K562 (cell line): ENCODE results near the gene ABHD1. TPM values are rescaled to one million over a fixed set of nuclear protein-coding genes. Genes with fewer than 3 reads are reported as not detected.

Source experiments
- ATAC-seq: fragments of 200-7000 bp; cut with Tn5 transposase; 3 replicates; pipeline ENCODE4 v1.9.1; 2020; ENCODE audit warnings: moderate library complexity
- BruUV-seq: library from RNA; stranded (reverse); fragments of 400-500 nt; replicated peaks from 2 replicates; lab custom pipeline; 2021; lab: Mats Ljungman, UMichigan
- CTCF ChIA-PET: fragments of 300-600 bp; formaldehyde crosslinking; extraction: SDS; loops from one replicate; lab custom pipeline; 2021; ENCODE audit warnings: low intra/inter-chr PET ratio; lab: Yijun Ruan, JAX
- POLR2A ChIA-PET: fragments of 300-600, 350-650 bp; sonication (Branson Sonifier 250); formaldehyde crosslinking; extraction: SDS; loops from one replicate; lab custom pipeline; 2021; ENCODE audit warnings: antibody characterized with exemption, inconsistent platforms; lab: Yijun Ruan, JAX
- DNase-seq, 4 experiments: peaks; one replicate each; pipeline versions ENCODE4 v3.0.0 to v3.0.0-alpha.2; 2011 to 2018; ENCODE audit warnings: low spot score in 3 of 4, mixed read lengths in 3 of 4; ENCODE audit errors: extremely low read depth in 1 of 4
- FAIRE-seq: peaks from 2 replicates; lab custom pipeline; 2011; peaks lifted over from hg19 to GRCh38; lab: Jason Lieb, UNC
- H2AFZ ChIP-seq: 2 replicates; pipeline ENCODE4 v1.6.0; 2011; ENCODE audit warnings: low read depth, low read length, control low read depth, inconsistent platforms
- H3K27ac ChIP-seq: fragments of 200-600 bp; 3 replicates; pipeline ENCODE4 v1.8.0; 2011; ENCODE audit warnings: low read depth, mild to moderate bottlenecking, control low read depth, inconsistent platforms, low read length, moderate library complexity, mixed read lengths; ENCODE audit errors: extremely low read depth
- H3K27me3 ChIP-seq, 2 experiments: fragments of 300-600 bp in 1 of 2; 2 replicates in 1 of 2; 3 replicates in 1 of 2; pipeline versions ENCODE4 v1.6.0 to v1.8.0; 2011; ENCODE audit warnings: inconsistent platforms in 2 of 2, low read length in 2 of 2, mild to moderate bottlenecking in 1 of 2, mixed read lengths in 1 of 2, moderate library complexity in 1 of 2; ENCODE audit not compliant: control insufficient read depth in 2 of 2, insufficient read depth in 2 of 2
- H3K36me3 ChIP-seq: fragments of 300-600 bp; 3 replicates; pipeline ENCODE4 v1.8.0; 2011; ENCODE audit warnings: mild to moderate bottlenecking, low read length, inconsistent platforms; ENCODE audit not compliant: control insufficient read depth, insufficient read depth
- H3K4me1 ChIP-seq, 2 experiments: fragments of 200-600 bp in 1 of 2; replicated peaks in 1 of 2; 2 replicates in 1 of 2; 3 replicates in 1 of 2; pipeline versions ENCODE4 v1.5.1 to v1.8.0; 2011; ENCODE audit warnings: inconsistent platforms in 2 of 2, low read length in 2 of 2, mild to moderate bottlenecking in 1 of 2, mixed read lengths in 1 of 2, moderate library complexity in 1 of 2; ENCODE audit not compliant: control insufficient read depth in 2 of 2, insufficient read depth in 2 of 2
- H3K4me2 ChIP-seq: 2 replicates; pipeline ENCODE4 v1.6.1; 2011; ENCODE audit warnings: low read length, control low read depth, inconsistent platforms, mixed read lengths; ENCODE audit not compliant: insufficient read depth
- H3K4me3 ChIP-seq: fragments of 200-600 bp; sonication (generic), shearing (Covaris generic); 2 replicates; pipeline ENCODE4 v1.5.1; 2016; ENCODE audit warnings: control low read depth, inconsistent platforms
- H3K79me2 ChIP-seq: fragments of 200-600 bp; 3 replicates; pipeline ENCODE4 v1.8.0; 2011; ENCODE audit warnings: low read length, inconsistent platforms; ENCODE audit not compliant: control insufficient read depth, insufficient read depth
- H3K9ac ChIP-seq, 2 experiments: 2 replicates each; pipeline versions ENCODE4 v1.6.0 to v1.6.1; 2011; ENCODE audit warnings: low read depth in 2 of 2, low read length in 2 of 2, control low read depth in 1 of 2, inconsistent platforms in 1 of 2, mild to moderate bottlenecking in 1 of 2, mixed read lengths in 1 of 2; ENCODE audit not compliant: insufficient read depth in 1 of 2
- H3K9me1 ChIP-seq: one replicate; pipeline ENCODE4 v1.6.0; 2011; ENCODE audit warnings: inconsistent platforms, mild to moderate bottlenecking, low read length, moderate library complexity; ENCODE audit not compliant: control insufficient read depth, insufficient read depth
- H3K9me3 ChIP-seq: replicated peaks from 2 replicates; pipeline ENCODE4 v1.5.1; 2011; ENCODE audit warnings: low read depth, low read length, inconsistent platforms; ENCODE audit not compliant: control insufficient read depth, insufficient read depth
- H4K20me1 ChIP-seq: replicated peaks from 2 replicates; pipeline ENCODE4 v1.6.1; 2011; ENCODE audit warnings: low read length, inconsistent platforms, mixed read lengths; ENCODE audit not compliant: control insufficient read depth, insufficient read depth
- CEBPG ChIP-seq, 3 experiments: fragments of 200-800 bp in 1 of 3; sonication (Bioruptor generic) in 1 of 3; sonication (generic) in 1 of 3; formaldehyde crosslinking in 1 of 3; IDR thresholded peaks in 2 of 3; conservative IDR thresholded peaks in 1 of 3; 2 replicates each; pipeline versions ENCODE4 v1.6.1 to v1.8.0; 2016 to 2022; ENCODE audit warnings: missing compliant biosample characterization in 2 of 3, missing genetic modification characterization in 2 of 3, mild to moderate bottlenecking in 1 of 3, missing genetic modification reagents in 1 of 3
- DEAF1 ChIP-seq: fragments of 450-650 bp; formaldehyde crosslinking; IDR thresholded peaks from 2 replicates; pipeline ENCODE4 v1.4.0; 2020; ENCODE audit warnings: mild to moderate bottlenecking, moderate library complexity
- DPF2 ChIP-seq: fragments of 450-650 bp; IDR thresholded peaks from 2 replicates; pipeline ENCODE4 v1.6.1; 2016
- EGR1 ChIP-seq: fragments of 450-650 bp; conservative IDR thresholded peaks from 2 replicates; pipeline ENCODE4 v1.6.1; 2017; ENCODE audit warnings: mild to moderate bottlenecking
- ETS2 ChIP-seq: IDR thresholded peaks from 2 replicates; pipeline ENCODE4 v1.6.1; 2016; ENCODE audit warnings: borderline replicate concordance, missing genetic modification characterization, mild to moderate bottlenecking, moderate library complexity, missing compliant biosample characterization; ENCODE audit not compliant: poor library complexity, severe bottlenecking
- HINFP ChIP-seq: fragments of 450-650 bp; conservative IDR thresholded peaks from 2 replicates; pipeline ENCODE4 v1.6.1; 2016; ENCODE audit warnings: missing genetic modification characterization, low read depth, mild to moderate bottlenecking, control low read depth, missing compliant biosample characterization
- STAT5B ChIP-seq: fragments of 250-450 bp; sonication (Bioruptor Pico); IDR thresholded peaks from 2 replicates; pipeline ENCODE4 v1.8.0; 2021; ENCODE audit warnings: mild to moderate bottlenecking, inconsistent platforms
- TCF7L2 ChIP-seq: fragments of 150-350 bp; IDR thresholded peaks from 2 replicates; pipeline ENCODE4 v1.6.1; 2016; ENCODE audit warnings: low read depth, mild to moderate bottlenecking, low read length, moderate library complexity
- ZC3H4 ChIP-seq: sonication (generic); formaldehyde crosslinking; IDR thresholded peaks from 2 replicates; pipeline ENCODE4 v1.9.0; 2021; ENCODE audit warnings: missing genetic modification reagents, borderline replicate concordance
- ZNF354B ChIP-seq: fragments of 250-450 bp; sonication (Bioruptor Pico); IDR thresholded peaks from 2 replicates; pipeline ENCODE4 v1.4.0; 2020
- ZNF41 ChIP-seq: fragments of 250-450 bp; sonication (Bioruptor Pico); conservative IDR thresholded peaks from 2 replicates; pipeline ENCODE4 v1.4.0; 2020; ENCODE audit warnings: mild to moderate bottlenecking
- WGBS: fragments of 100-300 bp; shearing (Covaris generic); methylation state at CpG from one replicate; pipeline ENCODE4 v1.1.6; 2016; ENCODE audit warnings: low coverage, mixed read lengths; ENCODE audit not compliant: insufficient coverage; ENCODE audit errors: missing lambda C conversion rate; 5-methylcytosine and 5-hydroxymethylcytosine counted together
- in situ Hi-C: fragments of 300-500 bp; cut with MboI; formaldehyde crosslinking; loops from 4 replicates; pipeline ENCODE4 v1.15.0; 2018; ENCODE audit warnings: inconsistent platforms, mixed read lengths
- intact Hi-C: fragments of 100-400 bp; cut with micrococcal nuclease; formaldehyde crosslinking; loops from 2 replicates; pipeline ENCODE4 v1.14.2; 2022
- polyA plus RNA-seq, 8 experiments: library from polyadenylated mRNA; depleted of rRNA in 4 of 8; stranded (reverse) in 5 of 8; unstranded in 3 of 8; fragments of >200 nt; fragmentation: Nextera tagmentation in 2 of 8; fragmentation: Illumina TruSeq in 1 of 8; extraction: Ambion mirVana in 2 of 8; extraction: Trizol in 1 of 8; gene quantifications; 2 replicates each; pipeline versions ENCODE4 v1.2.1 to v1.2.3, GENCODE V29; 2011 to 2014; ENCODE audit warnings: inconsistent platforms in 1 of 8, missing spikeins in 1 of 8
- total RNA-seq, 7 experiments: library from RNA; depleted of rRNA in 6 of 7; stranded (reverse); fragments of >200 nt in 6 of 7; fragmentation: Illumina TruSeq in 2 of 7; extraction: Trizol in 2 of 7; gene quantifications; 2 replicates each; pipeline versions ENCODE4 v1.2.1 to v1.2.3, GENCODE V29; 2011 to 2021; ENCODE audit warnings: low replicate concordance in 1 of 7
- TF ChIP-seq, protein P1 (sequence below): sonication (generic); formaldehyde crosslinking; IDR thresholded peaks from 2 replicates; pipeline ENCODE4 v1.8.1; 2023; ENCODE audit warnings: mild to moderate bottlenecking, missing genetic modification reagents
- TF ChIP-seq, protein P2 (sequence below), 3 experiments: fragments of 200-800 bp in 1 of 3; sonication (Bioruptor generic) in 1 of 3; sonication (generic) in 1 of 3; formaldehyde crosslinking in 1 of 3; IDR thresholded peaks; 2 replicates each; pipeline versions ENCODE4 v1.6.1 to v1.8.0; 2016 to 2022; ENCODE audit warnings: mild to moderate bottlenecking in 2 of 3, missing compliant biosample characterization in 2 of 3, missing genetic modification characterization in 2 of 3, missing genetic modification reagents in 1 of 3

Gene ABHD1
- total and polyA plus RNA-seq, 9 of the 15 experiments (the other 6 are each of a cell fraction or from before 2014, with no cell fraction given): 0.10 to 0.16 (median 0.11) TPM; not detected in 5

DNA sequence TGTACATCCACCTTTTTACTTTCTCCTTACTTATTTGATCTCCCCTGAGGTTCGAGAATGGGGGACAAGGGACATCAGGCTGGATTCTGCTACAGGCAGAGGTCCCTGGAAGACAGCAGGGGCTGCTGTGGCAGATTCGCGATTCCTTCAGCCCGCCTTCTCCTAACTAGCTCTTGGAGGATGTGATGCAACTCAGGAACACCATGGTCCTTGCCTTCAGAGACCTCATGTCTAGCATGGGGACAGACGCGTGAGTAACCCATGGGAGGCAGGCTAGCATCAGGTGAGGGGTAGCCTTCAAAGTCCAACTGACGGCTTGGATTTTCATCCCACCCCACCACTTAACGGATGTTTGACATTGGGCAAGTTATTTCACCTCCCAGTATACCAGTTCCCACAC is 24.3 kb downstream of the ABHD1 start (continued):
- TF ChIP-seq, protein P1, sequence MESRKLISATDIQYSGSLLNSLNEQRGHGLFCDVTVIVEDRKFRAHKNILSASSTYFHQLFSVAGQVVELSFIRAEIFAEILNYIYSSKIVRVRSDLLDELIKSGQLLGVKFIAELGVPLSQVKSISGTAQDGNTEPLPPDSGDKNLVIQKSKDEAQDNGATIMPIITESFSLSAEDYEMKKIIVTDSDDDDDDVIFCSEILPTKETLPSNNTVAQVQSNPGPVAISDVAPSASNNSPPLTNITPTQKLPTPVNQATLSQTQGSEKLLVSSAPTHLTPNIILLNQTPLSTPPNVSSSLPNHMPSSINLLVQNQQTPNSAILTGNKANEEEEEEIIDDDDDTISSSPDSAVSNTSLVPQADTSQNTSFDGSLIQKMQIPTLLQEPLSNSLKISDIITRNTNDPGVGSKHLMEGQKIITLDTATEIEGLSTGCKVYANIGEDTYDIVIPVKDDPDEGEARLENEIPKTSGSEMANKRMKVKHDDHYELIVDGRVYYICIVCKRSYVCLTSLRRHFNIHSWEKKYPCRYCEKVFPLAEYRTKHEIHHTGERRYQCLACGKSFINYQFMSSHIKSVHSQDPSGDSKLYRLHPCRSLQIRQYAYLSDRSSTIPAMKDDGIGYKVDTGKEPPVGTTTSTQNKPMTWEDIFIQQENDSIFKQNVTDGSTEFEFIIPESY: peak; percentile 68
- TF ChIP-seq ZNF41 (CRISPR knock-in tag) (no peak), ETS2 (tag) (no peak), CEBPG (CRISPR knock-in tag; IDR thresholded peaks at IDR 0.05) (peak; percentile 52), CEBPG (tag; conservative IDR thresholded peaks at IDR 0.05 in 1 of 2, IDR thresholded peaks at IDR 0.05 in 1 of 2) (no peak)

DNA sequence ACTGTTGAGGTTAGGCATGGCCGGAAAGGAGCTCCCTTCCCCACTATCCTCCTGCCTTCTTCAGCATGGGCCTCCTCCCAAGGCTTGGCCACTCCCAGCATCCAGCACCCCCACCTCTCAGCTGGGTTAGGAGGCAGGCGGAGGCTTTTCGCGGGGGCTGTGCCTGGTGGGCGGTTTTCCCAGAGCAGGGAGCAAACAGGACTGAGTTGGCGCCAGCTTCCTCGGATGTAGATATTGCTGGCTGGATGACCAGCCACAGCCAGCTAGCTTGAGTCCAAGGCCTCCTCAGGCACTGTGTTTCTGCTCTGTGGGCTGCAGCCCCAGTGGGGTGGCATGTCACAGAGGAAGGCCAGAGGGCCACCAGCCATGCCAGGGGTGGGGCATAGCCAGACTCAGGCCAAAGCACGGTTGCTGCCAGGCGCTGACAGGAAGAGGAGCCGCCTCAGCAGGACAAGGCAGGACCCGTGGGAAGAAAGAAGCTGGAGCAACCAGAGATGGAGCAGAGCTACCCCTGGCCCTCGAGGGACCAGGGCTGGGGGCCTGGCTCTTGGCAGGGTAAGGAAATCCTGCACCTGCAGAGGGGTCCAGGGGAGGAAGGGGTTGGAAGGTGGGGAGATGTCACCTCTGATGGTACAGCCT is 25.3 kb downstream of the ABHD1 start, which contains the start of gene TCF23:
TCF23 (plus strand) TSS at position 204 of the 639 bp plus-strand sequence; CDS start at position 334, 130 bp downstream.
- FAIRE-seq (no peak), ATAC-seq (peak; percentile 31), DNase-seq (peak in 1 of 4 experiments; percentile 29)
- in situ Hi-C loops: no loop called here
- intact Hi-C loops: no loop called here
- no peaks in the 10 kb centered on the region for H3K36me3 ChIP-seq
- H3K9me3 ChIP-seq: no peaks in the 10 kb centered on the region
- H3K4me1 ChIP-seq: peaks cover 0 to 15% of the 10 kb centered on the region in 2 experiments; a peak in 2 of 5 replicates
- H2AFZ ChIP-seq: no peak within 1 kb of the TSS
- peaks cover 0 to 15% of the 10 kb centered on the region in 2 experiments; a peak in 2 of 5 replicates for H3K27me3 ChIP-seq
- 29% methylated on average over 12 of the region's 12 CpGs for WGBS
- no TSS peak for BruUV-seq
- ChIA-PET CTCF (no interaction called here), POLR2A (interaction anchor here (1.0 to 1.3 kb wide), 2 partner anchors 12 to 68 kb away, joined by 3 read pairs; no protein-coding TSS in a partner anchor)
- H3K27ac ChIP-seq: no peak within 1 kb of the TSS
- H3K9me1 ChIP-seq: no peaks in the 10 kb centered on the region
- no peak within 1 kb of the TSS for H3K4me3 ChIP-seq
- H3K4me2 ChIP-seq: no peak within 1 kb of the TSS
- H3K9ac ChIP-seq: peak within 1 kb of the TSS in 1 of 2 experiments; percentile 82; a peak in 1 of 4 replicates
- H3K79me2 ChIP-seq: no peaks in the 10 kb centered on the region
- H4K20me1 ChIP-seq: no peaks in the 10 kb centered on the region
- TF ChIP-seq STAT5B (no peak), ZC3H4 (CRISPR knock-in tag) (no peak), DPF2 (no peak), DEAF1 (no peak), HINFP (tag) (no peak), ZNF354B (CRISPR knock-in tag) (no peak), EGR1 (peak; percentile 54), TCF7L2 (no peak)
- TF ChIP-seq, protein P2, sequence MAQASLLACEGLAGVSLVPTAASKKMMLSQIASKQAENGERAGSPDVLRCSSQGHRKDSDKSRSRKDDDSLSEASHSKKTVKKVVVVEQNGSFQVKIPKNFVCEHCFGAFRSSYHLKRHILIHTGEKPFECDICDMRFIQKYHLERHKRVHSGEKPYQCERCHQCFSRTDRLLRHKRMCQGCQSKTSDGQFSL (CRISPR knock-in tag; IDR thresholded peaks at IDR 0.05): 0 out of 2 replicates have a peak, but pooled peaks have one; percentile 27
- TF ChIP-seq, protein P2 (tag; IDR thresholded peaks at IDR 0.05): no peak
